ENCODE measurements around the gene SYNPO2.

SYNPO2 gene

GRCh38 chr4:118883861-118884260, 4.8 kb upstream of the SYNPO2 start:
- DNase-seq, result no peak

GRCh38 chr4:118884716-118885115, 3.9 kb upstream of the SYNPO2 start:
- DNase-seq, result no peak

- no peak for DNase-seq
These were observed 648 bp downstream of the SYNPO2 start for GRCh38 chr4:118889312-118889691.

DNA sequence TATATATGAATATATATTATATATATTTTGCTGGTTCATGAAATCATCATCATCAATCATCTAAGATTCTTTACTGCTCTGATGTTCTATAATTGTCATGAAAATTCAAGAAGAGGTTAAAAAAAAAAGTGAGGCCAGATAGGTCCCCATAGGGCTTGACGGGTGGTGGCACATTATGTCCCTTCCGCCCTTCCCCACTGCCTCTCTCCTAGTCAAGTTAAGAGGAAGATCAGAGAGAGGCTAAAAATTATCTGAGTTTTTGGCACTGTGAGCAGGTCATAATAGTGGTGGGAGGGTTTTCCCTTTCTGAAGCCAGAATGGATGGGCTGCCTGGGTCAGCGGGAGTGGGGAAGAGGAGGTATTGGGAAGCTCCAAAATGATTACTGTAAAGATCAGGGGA, 5.4 kb downstream of the SYNPO2 start:
- DNase-seq, result no peak

- DNase-seq, result no peak
These were observed 9.6 kb downstream of the SYNPO2 start for GRCh38 chr4:118898221-118898620.

DNA sequence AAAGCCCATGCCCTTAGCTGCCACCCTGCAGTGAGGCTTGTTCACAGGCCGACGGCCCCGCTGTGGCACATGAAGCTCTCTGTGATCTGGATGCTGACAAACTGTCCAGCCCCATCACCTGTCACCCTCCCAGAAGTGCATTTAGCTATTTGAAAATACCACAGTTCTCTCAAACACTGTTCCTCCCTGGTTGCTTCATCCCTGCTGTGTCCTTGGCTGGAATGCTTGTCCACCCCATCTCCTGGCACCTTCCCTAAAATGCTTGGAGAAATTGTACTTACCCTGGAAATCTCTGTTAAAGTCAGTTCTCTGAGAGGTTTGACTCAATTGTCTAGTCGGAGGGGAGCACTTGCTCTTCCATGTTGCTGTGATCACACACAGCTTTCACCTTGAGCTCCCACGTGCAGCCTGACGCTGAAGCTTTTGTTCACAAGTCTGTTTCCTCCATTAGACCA, 10.1 kb downstream of the SYNPO2 start:
- no peak for DNase-seq

- no peak for DNase-seq
These were observed 15.8 kb downstream of the SYNPO2 start for GRCh38 chr4:118904418-118904817.

DNA sequence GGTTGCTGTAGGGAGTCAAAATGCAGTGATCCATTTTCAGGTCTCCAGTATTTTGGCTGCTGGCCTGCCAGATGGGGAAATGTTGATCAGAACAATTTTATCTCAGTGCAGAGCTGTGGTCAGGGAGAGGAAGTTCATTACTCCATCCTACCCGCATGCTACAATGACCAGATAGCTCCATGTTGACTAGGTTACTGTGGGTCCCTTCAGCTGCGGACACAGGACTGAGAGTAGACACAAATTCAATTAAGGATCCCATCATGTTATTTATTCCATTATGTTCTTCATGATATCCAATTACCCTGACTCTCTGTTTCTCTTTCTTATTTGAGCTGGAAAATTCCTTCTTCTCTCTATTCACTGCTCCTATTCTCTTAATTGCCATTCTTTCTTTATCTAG, 16.3 kb downstream of the SYNPO2 start:
- DNase-seq, result no peak

DNA sequence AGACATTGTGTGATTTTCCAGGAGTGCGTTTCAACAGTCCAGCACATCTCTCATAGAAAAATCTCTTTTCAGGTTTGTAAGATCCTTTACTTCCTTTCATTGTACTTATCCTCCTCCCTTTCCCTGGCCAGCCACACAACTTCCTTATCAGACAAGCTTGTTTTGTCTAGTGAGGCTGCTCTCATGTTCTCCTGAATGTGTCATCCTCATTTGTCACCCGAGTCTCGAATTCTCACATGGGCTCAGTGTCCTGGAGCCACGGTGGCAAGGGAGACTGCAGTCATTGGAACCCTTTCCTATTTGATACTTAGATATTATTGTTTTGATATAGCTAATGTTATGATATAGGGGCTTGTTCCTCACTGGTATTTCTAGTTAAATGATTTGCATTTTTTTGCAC, 16.9 kb downstream of the SYNPO2 start:
- no peak for DNase-seq

DNA sequence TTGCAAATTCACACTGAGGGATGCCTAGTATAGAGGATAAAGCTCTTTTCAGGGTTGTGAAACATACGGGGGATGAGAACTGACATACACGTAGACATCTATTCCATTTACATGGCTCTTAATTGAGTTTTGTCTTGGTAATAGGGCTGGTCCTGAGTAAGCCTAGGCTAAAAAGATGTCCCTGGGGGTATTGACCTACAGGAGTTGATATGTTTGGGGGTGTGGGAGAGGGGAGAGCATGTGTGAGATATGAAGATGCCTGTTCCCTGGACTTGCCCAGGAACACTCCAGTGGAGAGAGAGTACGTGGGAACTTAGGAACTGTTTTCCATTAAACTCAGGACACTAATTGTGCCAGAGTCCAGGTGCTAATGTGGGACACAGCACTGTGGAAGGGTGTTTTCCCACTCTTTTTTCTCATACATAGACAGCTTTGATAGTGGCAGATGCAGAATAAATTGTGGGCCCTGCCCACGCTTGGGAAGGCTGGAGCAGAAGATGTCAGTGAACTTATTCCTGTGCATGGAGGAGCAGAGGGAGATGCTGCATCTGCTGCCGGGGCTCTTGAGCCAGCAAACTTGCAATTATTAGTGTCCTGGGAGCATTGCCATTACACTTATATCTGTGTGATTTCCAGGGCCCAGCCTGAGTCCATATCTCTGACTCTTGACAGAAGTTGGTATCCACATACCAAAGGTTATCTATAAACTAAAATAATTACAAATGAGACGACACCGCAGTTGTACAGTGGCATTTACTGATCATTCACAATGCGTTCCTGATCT, 20.7 kb downstream of the SYNPO2 start:
- DNase-seq, result no peak

- DNase-seq, result no peak
These were observed 21.6 kb downstream of the SYNPO2 start for GRCh38 chr4:118910221-118910620.

- no peak for DNase-seq
These were observed 22.6 kb downstream of the SYNPO2 start for GRCh38 chr4:118911238-118911703.

- DNase-seq, result no peak
These were observed 26.8 kb downstream of the SYNPO2 start for GRCh38 chr4:118915468-118915867.

DNA sequence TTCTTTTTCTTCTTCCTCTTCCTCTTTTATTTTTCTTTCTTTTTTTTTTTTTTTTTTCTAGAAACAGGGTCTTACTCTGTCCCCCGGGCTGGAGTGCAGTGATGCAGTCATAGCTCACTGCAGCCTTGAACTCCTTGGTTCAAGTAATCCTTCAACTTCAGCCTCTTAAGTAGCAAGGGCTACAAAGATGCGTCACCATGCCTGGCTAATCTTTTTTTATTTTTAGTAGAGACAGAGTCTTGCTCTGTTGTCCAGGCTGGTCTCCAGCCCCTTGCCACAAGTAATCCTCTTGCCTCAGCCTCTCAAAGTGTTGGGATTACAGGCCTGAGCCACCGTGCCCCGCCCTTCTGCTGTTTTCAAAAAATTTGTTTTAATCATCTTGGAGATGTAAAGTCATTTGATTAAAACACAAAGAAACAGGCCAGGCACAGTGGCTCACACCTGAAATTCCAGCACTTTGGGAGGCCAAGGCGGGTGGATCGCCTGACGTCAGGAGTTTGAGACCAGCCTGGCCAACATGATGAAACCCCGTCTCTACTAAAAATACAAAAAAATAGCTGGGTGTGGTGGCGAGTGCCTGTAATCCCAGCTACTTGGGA, 28.1 kb downstream of the SYNPO2 start:
- DNase-seq, result no peak

DNA sequence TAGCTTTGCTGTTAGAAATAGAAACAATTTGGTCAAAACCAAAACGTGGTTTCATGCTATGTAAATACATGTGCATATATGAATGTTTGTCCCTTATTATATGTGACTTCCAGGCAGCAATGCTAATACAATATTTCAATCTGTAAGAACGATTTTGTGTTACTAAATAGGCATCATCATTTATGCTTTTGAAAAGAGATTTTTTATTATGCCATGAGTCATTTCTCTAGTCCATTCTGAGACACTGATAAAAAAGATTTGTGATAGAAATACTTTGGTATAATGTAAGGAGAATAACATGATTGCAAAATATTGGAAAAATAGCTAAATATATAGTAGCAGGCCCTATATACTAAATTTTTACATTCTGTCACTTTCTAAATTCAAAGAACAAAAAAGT, 28.9 kb downstream of the SYNPO2 start:
- no peak for DNase-seq

GRCh38 chr4:118918388-118918787, 29.7 kb downstream of the SYNPO2 start:
- no peak for DNase-seq

- no peak for DNase-seq
These were observed 31.6 kb downstream of the SYNPO2 start for GRCh38 chr4:118920247-118920646.

DNA sequence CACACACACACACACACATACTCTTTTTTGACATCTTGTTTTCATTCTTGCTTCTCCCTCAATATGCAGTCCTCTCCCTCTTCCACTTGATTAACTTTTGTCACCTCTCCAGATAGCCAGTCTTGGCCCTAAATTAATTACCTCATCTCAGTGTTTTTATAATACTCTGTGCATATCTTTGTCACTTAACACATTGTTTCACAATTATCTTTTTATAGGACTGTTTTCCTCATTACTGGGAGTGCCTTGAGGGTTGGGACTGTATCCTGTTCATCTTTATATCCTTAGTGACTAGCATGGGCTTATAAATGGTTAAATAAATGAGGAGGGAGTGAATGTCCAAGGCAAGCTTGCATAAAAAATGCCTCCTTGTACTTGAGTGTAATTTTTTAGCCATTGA, 33.1 kb downstream of the SYNPO2 start:
- no peak for DNase-seq

DNA sequence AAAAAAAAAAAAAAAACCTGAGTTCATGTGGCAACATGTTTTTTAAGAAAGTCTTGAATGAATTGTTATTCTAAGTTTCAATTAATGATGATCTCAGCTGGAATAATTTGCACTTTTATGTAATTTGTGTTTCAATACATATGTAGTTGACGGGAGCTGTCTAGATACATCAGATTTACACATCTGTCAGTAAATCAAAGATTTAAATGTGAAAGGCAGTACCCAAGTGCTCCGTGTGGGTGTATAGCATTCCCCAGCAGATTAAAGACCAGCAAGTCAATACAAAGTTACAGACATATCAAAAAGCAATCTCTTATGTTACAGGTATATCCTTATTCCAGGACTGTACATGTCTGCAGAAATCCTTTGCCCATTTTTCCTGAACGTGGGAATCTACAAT, 35.2 kb downstream of the SYNPO2 start:
- DNase-seq, result no peak

GRCh38 chr4:118927974-118928373, 39.3 kb downstream of the SYNPO2 start:
- DNase-seq, result no peak

DNA sequence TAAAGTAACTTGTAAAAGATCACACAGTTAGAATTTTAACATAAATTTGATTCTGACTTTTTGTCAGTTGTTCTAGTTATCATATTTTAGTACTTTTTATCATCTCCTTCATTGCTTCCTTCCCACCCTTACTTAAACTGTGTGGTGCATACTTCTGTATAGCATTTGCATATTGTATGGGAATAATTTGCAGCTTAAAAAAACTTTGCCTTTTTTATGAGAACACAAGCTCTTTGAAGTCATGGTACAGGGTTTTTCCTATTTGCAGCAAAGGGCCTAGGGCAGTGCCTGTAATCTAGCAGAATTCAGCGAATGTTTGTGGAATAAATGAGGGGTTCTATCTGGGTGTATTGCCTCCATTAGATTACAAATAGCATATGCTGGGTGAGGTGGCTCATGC, 41.6 kb downstream of the SYNPO2 start:
- DNase-seq, result no peak

GRCh38 chr4:118931786-118932185, 43.1 kb downstream of the SYNPO2 start:
- DNase-seq, result no peak

DNA sequence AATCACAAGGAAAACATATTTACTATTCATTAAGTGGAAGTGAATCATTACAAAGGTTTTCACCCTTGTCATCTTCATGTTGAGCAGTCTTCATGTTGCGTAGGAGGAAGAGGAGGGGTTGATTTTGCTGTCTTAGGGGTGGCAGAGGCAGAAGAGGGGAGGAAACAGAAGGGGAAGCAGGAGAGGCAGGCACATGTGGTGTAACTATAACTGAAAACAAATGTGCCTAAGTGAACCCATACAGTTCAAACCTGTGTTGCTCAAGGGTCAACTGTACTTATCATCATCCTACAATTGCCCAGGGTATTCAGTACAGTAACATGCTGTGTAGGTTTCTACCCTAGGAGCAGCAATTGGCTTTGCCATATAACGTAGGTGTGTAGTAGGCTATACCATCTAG, 47.2 kb downstream of the SYNPO2 start:
- DNase-seq, result no peak

DNA sequence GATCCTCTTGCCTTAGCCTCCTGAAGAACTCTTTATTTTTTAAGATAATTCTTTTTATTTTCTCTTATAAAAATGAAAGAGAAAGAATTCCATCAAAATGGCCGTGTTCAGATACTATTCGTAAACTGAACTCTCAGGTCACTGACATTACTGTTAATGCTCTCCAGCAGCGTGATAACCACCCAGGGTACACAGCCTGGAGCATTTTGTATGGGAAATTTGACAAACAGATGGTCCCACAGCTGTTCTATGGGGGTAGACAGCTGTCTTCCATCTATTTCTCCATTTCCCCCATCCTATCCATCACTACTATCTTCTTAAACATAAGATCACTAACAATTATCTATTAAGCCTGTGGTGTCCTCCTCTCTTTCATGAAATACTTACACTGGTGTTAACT, 47.8 kb downstream of the SYNPO2 start:
- DNase-seq, result no peak

Data from DMS79 (cell line).